GM12878 (cell line): ENCODE data around the gene GRIN2A.

Experiments used
- BACH1 ChIP-seq: fragments of 450-650 bp; IDR thresholded peaks from 2 replicates; pipeline ENCODE4 v1.6.1; 2017; ENCODE audit warnings: mild to moderate bottlenecking, borderline replicate concordance
- BCL11A ChIP-seq: IDR thresholded peaks from 2 replicates; pipeline ENCODE4 v1.6.1; 2011; ENCODE audit warnings: low read depth, low read length
- DPF2 ChIP-seq: fragments of 450-650 bp; IDR thresholded peaks from 2 replicates; pipeline ENCODE4 v1.6.1; 2017; ENCODE audit warnings: mild to moderate bottlenecking
- EGR1 ChIP-seq, 2 experiments: IDR thresholded peaks; 1 replicate in 1 of 2; 2 replicates in 1 of 2; pipeline ENCODE4 v1.6.1; 2011 to 2012; ENCODE audit warnings: low read depth in 2 of 2, low read length in 2 of 2, borderline replicate concordance in 1 of 2, mild to moderate bottlenecking in 1 of 2, moderate library complexity in 1 of 2
- EP300 ChIP-seq, 2 experiments: fragments of 150-350 bp in 1 of 2; IDR thresholded peaks; 2 replicates each; pipeline ENCODE4 v1.6.1; 2011 to 2012; ENCODE audit warnings: low read depth in 2 of 2, low read length in 2 of 2, borderline replicate concordance in 1 of 2, improper control_type of control experiment in 1 of 2, inconsistent platforms in 1 of 2; ENCODE audit not compliant: control insufficient read depth in 1 of 2
- EZH2 ChIP-seq: IDR thresholded peaks from 2 replicates; pipeline ENCODE4 v1.6.1; 2012; ENCODE audit warnings: low read depth, mild to moderate bottlenecking, control low read depth, inconsistent platforms, low read length, borderline replicate concordance; ENCODE audit not compliant: control insufficient read depth
- ZNF274 ChIP-seq: IDR thresholded peaks from one replicate; pipeline ENCODE4 v1.8.0; 2011; ENCODE audit not compliant: insufficient read length, insufficient read depth
- TF ChIP-seq, protein P1 (sequence below), 3 experiments: IDR thresholded peaks in 2 of 3; conservative IDR thresholded peaks in 1 of 3; 2 replicates each; pipeline ENCODE4 v1.5.1; 2011; ENCODE audit warnings: low read depth in 3 of 3, low read length in 3 of 3, mild to moderate bottlenecking in 3 of 3, control low read depth in 2 of 3, moderate library complexity in 2 of 3, inconsistent platforms in 1 of 3, mixed read lengths in 1 of 3; ENCODE audit not compliant: control insufficient read depth in 2 of 3, insufficient read depth in 1 of 3; ENCODE audit errors: extremely low read depth in 1 of 3

- TF ChIP-seq DPF2, result no peak
- TF ChIP-seq, protein P1, sequence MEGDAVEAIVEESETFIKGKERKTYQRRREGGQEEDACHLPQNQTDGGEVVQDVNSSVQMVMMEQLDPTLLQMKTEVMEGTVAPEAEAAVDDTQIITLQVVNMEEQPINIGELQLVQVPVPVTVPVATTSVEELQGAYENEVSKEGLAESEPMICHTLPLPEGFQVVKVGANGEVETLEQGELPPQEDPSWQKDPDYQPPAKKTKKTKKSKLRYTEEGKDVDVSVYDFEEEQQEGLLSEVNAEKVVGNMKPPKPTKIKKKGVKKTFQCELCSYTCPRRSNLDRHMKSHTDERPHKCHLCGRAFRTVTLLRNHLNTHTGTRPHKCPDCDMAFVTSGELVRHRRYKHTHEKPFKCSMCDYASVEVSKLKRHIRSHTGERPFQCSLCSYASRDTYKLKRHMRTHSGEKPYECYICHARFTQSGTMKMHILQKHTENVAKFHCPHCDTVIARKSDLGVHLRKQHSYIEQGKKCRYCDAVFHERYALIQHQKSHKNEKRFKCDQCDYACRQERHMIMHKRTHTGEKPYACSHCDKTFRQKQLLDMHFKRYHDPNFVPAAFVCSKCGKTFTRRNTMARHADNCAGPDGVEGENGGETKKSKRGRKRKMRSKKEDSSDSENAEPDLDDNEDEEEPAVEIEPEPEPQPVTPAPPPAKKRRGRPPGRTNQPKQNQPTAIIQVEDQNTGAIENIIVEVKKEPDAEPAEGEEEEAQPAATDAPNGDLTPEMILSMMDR (IDR thresholded peaks at IDR 0.05 in 2 of 3, conservative IDR thresholded peaks at IDR 0.05 in 1 of 3; ENCODE audit: control insufficient read depth in 2 of 3, extremely low read depth in 1 of 3, insufficient read depth in 1 of 3, low read depth in 3 of 3, low read length in 3 of 3), result no peak
- TF ChIP-seq EGR1 (IDR thresholded peaks at IDR 0.05; ENCODE audit: borderline replicate concordance in 1 of 2, low read depth in 2 of 2, low read length in 2 of 2), result no peak
- no peak for TF ChIP-seq EP300 (IDR thresholded peaks at IDR 0.05; ENCODE audit: borderline replicate concordance in 1 of 2, control insufficient read depth in 1 of 2, low read depth in 2 of 2, low read length in 2 of 2)
- TF ChIP-seq BACH1, result no peak
- TF ChIP-seq BCL11A, result no peak
- TF ChIP-seq EZH2, result no peak
- TF ChIP-seq ZNF274, result no peak
Measured at GRCh38 chr16:10171221-10171620, 11.0 kb downstream of the GRIN2A start.
